ENCODE measurements around the gene RAB25. TPM values are rescaled to one million over a fixed set of nuclear protein-coding genes. Genes with fewer than 3 reads are reported as not detected.

RAB25 gene
- total and polyA plus RNA-seq, 2 experiments from 2014 or later = 71.1 to 106 TPM

GRCh38 chr1:156083800-156084790 lies 23.1 kb downstream of the RAB25 start:
- Histone ChIP-seq H3K4me3 (peak overlapping the region; percentile 73), H3K27me3 (no peaks in the 10 kb centered on the region), H3K4me2 (peak overlapping the region; percentile 88)

GRCh38 chr1:156086256-156086662 lies 25.3 kb downstream of the RAB25 start:
- no peak overlapping the region for H3K4me3 ChIP-seq
- peaks cover 39% of the 10 kb centered on the region for H3K4me1 ChIP-seq (ENCODE audit: insufficient read depth)
- H3K27me3 ChIP-seq = no peaks in the 10 kb centered on the region
- 14% methylated on average over 1 of the region's 1 CpG for WGBS (ENCODE audit: low lambda C conversion rate, missing lambda C conversion rate)
- peaks cover 3% of the 10 kb centered on the region for H4K20me1 ChIP-seq (ENCODE audit: insufficient read depth, poor library complexity, severe bottlenecking)
- peaks cover 83% of the 10 kb centered on the region for H3K79me2 ChIP-seq
- no peaks in the 10 kb centered on the region for H3K9me3 ChIP-seq (ENCODE audit: low read depth)
- H2AFZ ChIP-seq = no peak overlapping the region
- no peaks in the 10 kb centered on the region for H3K9me2 ChIP-seq (replicated peaks; ENCODE audit: insufficient read depth)
- no peaks in the 10 kb centered on the region for H3K36me3 ChIP-seq (replicated peaks; ENCODE audit: insufficient read depth, low read depth)
- DNase-seq (ENCODE audit: low spot score) = peak; percentile 73
- H3K27ac ChIP-seq = peak overlapping the region; percentile 86
- TF ChIP-seq EZH2phosphoT487 (IDR thresholded peaks at IDR 0.05; ENCODE audit: low read depth, severe bottlenecking, unreplicated experiment) (no peak), EZH2 (IDR thresholded peaks at IDR 0.05; ENCODE audit: borderline replicate concordance) (no peak), CTCF (IDR thresholded peaks at IDR 0.05; ENCODE audit: poor library complexity) (no peak)
- peak overlapping the region; percentile 51 for H3K4me2 ChIP-seq

More at GRCh38 chr1:156083800-156084790, 23.1 kb downstream of the RAB25 start:
- TF ChIP-seq CTCF (IDR thresholded peaks at IDR 0.05; ENCODE audit: poor library complexity) (no peak), EZH2phosphoT487 (IDR thresholded peaks at IDR 0.05; ENCODE audit: low read depth, severe bottlenecking, unreplicated experiment) (no peak), EZH2 (IDR thresholded peaks at IDR 0.05; ENCODE audit: borderline replicate concordance) (no peak)
- WGBS (ENCODE audit: low lambda C conversion rate, missing lambda C conversion rate) = 18% methylated on average over 7 of the region's 7 CpGs
- no peak for DNase-seq (ENCODE audit: low spot score)
- Histone ChIP-seq H3K27ac (peak overlapping the region; percentile 93), H3K36me3 (replicated peaks; ENCODE audit: insufficient read depth, low read depth) (no peaks in the 10 kb centered on the region), H3K4me1 (ENCODE audit: insufficient read depth) (peaks cover 49% of the 10 kb centered on the region), H3K79me2 (peaks cover 86% of the 10 kb centered on the region), H3K9me2 (replicated peaks; ENCODE audit: insufficient read depth) (no peaks in the 10 kb centered on the region), H4K20me1 (ENCODE audit: insufficient read depth, poor library complexity, severe bottlenecking) (peaks cover 12% of the 10 kb centered on the region), H3K9me3 (ENCODE audit: low read depth) (no peaks in the 10 kb centered on the region), H2AFZ (no peak overlapping the region)

GRCh38 chr1:156089704-156090103 lies 28.7 kb downstream of the RAB25 start:
- H4K20me1 ChIP-seq (ENCODE audit: insufficient read depth, poor library complexity, severe bottlenecking) = no peaks in the 10 kb centered on the region
- no peak overlapping the region for H3K4me3 ChIP-seq
- no peak overlapping the region for H2AFZ ChIP-seq
- no peak overlapping the region for H3K4me2 ChIP-seq
- peaks cover 94% of the 10 kb centered on the region for H3K79me2 ChIP-seq
- no peaks in the 10 kb centered on the region for H3K27me3 ChIP-seq
- no peaks in the 10 kb centered on the region for H3K36me3 ChIP-seq (replicated peaks; ENCODE audit: insufficient read depth, low read depth)
- no peak for DNase-seq (ENCODE audit: low spot score)
- no peaks in the 10 kb centered on the region for H3K9me3 ChIP-seq (ENCODE audit: low read depth)
- no peak overlapping the region for H3K27ac ChIP-seq
- WGBS (ENCODE audit: low lambda C conversion rate, missing lambda C conversion rate) = 81% methylated on average over 6 of the region's 6 CpGs
- no peaks in the 10 kb centered on the region for H3K9me2 ChIP-seq (replicated peaks; ENCODE audit: insufficient read depth)
- H3K4me1 ChIP-seq (ENCODE audit: insufficient read depth) = peaks cover 26% of the 10 kb centered on the region
- TF ChIP-seq EZH2phosphoT487 (IDR thresholded peaks at IDR 0.05; ENCODE audit: low read depth, severe bottlenecking, unreplicated experiment) (no peak), CTCF (IDR thresholded peaks at IDR 0.05; ENCODE audit: poor library complexity) (no peak), EZH2 (IDR thresholded peaks at IDR 0.05; ENCODE audit: borderline replicate concordance) (no peak)
